Activated naive CD4-positive, alpha-beta T cell treated with Interleukin-2 at 50 U/mL for 16 hours (primary cell): ENCODE measurements around the gene SDSL.
A peak's percentile ranks its signal among the peaks of the same experiment; 100 is the strongest.

Experiments
- DNase-seq: peaks from one replicate; pipeline ENCODE4 v3.0.0-alpha.2; 2020

The SDSL gene

GRCh38 chr12:113470871-113471618, 48.9 kb downstream of the SDSL start:
- DNase-seq: no peak

GRCh38 chr12:113471619-113472171, 49.5 kb downstream of the SDSL start, which contains the start of gene LHX5:
Gene LHX5, minus strand, starts transcription at chr12:113471871. Its CDS starts 373 bp downstream, at chr12:113471498.
- DNase-seq: no peak

GRCh38 chr12:113472191-113473121, 50.3 kb downstream of the SDSL start:
- no peak for DNase-seq

DNA sequence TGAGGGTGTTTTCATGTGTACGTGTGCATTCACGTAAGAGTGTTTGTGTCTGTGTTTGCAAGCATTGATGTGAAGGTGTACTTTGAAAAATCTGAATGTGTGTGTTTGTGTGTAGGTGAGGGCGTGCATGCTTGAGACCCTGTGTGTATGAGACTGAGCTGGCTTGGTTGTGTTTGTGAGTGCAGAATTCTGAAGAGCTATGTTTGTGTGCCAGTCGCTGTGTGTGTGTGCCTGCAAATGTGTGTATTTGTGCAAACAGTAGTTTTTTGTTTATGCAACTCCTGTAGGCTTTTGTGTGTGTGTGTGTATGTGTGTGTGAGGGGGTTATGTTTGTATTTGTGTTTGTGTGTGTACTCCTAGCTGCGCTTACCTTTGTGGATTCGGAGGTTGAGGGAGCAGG, 51.2 kb downstream of the SDSL start:
- DNase-seq: no peak

- DNase-seq: no peak
Observed at GRCh38 chr12:113473942-113474341, 51.8 kb downstream of the SDSL start.

DNA sequence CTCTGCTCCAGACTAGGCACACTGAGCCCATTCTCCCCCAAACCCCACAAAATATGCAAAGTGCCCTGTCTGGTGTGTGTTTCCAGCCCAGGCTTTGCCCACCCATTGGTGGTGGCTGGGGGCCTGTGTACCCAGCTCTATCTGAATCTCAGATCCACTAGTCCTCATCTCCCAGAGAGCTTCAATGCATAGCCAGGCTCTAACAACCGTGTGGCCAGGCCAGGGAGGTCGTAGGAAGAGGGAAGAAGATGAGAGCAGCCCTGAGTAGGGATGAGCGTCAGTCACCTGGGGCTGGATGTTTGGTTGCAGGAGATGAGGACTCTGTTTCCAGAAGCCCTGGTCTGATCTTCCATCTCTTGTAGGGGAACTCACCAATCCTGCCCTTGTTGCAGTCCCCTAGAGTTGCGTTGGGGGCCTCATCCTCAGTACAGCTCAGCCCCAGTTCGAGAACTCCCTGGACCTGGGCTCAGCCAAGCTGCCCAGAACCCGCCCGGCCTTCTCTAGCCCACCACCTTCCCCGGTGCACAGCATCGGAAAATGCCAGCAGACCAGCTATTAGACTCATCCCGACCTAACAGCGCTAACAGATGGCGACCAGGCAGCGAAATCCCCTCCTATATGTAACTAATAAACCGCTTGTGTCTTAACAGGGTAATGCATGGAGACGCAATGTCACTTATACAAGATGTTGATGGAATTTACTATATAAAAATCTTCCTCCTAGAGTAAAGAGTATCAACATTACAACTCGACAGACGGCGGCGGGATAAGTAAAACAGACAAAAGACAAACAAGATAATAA, 52.7 kb downstream of the SDSL start:
- no peak for DNase-seq

- DNase-seq: no peak
Observed at GRCh38 chr12:113475451-113476175, 53.4 kb downstream of the SDSL start.

DNA sequence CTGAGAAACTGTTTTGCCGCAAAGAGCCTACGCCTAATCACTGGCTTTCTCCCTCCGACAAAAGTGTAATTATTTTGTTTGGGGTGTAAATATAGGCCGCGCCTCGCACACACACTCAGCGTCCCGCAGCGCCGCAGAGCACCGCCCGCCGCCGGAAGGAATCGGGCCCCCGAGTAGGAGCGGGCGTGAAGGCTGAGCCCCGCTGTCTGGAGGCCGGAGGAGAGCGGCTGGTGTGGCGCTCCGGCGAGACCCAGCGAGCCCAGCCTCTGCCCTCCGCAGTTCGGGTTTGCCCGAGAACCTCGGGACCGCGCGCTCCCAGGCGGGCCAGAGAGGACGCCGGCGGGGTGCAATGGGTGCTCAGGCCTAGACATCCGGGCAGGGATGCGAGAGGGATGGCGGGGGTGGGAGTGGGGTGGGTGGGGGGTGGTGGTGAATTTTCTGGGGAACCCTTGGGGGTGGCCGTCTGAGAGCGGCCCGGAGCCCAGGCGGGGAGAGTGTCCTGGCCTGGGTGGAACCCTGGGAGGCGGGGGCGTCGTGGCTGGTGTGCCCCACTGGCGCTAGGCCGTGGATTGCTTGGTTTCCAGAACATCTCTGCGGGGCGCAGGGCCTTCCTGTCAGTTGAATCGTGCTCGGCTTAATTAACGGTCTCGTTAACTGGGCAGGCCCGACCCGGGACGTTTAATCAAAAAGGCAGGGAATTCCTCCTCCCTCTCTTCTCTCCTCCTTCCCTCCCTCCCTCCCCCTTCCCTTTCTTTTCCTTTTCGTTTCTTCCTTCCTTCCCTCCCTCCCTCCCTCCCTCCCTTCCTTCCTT, 54.2 kb downstream of the SDSL start:
- DNase-seq: no peak

GRCh38 chr12:113477171-113477841, 55.1 kb downstream of the SDSL start:
- no peak for DNase-seq

DNA sequence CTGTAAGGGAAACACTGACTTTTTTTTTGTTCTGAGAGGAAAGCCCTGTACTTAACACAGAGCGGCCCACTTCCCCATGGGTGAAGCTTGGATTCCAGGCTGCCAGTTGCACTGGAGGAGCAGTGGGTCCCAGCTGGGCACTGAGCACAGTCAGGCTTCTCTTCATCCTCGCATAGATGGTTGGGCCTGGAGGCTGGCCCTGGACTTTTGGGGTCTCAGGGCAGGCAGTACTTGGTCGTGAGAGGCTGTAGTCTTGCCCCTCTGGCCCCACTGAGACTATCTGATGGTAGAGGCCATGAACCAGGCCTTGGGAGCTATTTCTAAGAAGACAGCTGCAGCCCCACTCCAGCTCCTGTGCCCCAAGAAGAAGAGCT, 55.6 kb downstream of the SDSL start:
- DNase-seq: no peak

DNA sequence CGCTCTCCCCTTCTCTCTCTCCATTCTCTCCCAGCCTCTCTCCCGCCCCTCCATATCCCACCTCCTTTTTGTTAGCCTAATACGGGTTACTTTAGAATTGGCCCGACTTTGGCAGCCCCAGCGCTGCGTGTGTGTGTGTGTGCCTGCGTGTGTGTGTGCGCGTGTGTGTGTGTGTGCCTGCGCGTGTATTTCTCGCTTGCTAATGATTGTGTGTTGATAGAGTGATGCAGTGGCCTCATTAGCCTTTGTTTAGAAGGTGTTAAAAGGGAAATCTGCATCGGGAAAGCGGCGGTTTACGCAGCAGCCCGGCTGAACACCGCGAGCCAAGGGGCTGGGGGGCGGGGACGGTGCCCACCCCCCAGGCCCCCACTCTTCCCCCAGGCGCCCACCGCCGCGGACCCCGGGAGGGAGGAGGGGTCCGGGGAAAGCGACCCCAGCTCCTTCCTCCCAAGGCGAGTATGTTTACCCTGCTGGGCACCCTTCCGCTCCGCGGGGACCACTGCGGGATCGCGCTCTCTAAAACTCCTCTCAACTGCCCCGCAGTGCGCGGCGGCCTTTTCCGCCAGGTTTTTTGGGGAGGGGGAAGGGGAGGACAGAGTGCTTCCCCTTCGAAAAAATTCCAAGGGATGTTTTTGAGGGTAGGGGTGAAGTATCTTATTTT, 56.3 kb downstream of the SDSL start:
- DNase-seq: no peak

DNA sequence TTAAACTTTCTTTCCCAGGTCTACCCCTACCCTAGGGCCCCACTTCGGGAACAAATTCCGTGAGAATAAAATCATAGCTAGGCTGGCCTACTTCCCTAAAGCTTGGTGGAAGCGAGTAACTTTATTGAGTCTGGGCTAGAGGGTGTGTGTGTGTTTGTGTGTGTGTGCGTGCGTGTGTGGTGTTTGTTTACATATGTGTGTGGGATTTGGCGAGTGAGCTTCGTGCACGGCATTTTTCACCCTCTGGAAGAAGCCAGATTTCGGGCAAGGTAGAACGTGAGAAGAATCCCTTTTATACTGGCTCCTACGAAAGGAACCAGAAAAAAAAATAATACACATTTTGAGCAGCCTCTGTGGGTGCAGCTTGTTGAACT, 57.0 kb downstream of the SDSL start:
- DNase-seq: no peak

DNA sequence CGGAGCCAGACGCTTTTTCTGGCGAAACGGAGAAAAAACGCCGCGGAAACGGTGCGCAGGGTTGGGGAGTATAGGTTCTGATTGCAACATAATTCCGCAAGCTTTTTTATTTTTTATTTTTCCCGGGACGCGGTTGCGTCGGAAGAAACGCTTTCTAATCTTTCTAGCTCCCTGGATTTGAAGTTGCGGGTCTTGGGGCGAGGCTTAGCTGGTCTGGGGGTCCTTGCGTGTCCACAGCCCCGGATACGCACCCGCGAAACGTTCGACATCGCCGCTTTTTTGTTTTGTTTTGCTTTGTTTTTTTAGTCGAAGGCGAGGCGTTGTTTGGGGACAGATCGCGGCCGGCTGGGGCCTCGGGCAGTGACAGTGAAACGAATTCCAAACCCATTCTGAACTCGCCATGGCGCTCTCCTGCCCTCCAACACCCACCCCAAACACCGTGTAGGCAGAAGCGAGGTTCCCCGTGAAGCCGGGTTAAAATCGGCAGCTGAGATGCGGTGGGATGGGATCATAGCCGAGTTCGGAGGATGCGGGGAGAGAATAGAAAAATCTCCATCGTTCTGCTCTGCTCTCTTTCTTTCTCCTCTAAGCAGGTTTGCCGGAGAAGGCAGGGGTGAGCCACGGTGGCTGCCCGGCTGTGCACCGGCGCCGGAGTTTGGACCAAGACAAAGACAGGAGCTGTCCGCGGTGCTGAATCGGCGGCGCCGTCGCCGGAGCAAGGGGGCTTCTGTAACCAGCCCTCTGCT, 57.6 kb downstream of the SDSL start:
- DNase-seq: peak; percentile 25

- DNase-seq: no peak
Observed at GRCh38 chr12:113480336-113480971, 58.3 kb downstream of the SDSL start.

DNA sequence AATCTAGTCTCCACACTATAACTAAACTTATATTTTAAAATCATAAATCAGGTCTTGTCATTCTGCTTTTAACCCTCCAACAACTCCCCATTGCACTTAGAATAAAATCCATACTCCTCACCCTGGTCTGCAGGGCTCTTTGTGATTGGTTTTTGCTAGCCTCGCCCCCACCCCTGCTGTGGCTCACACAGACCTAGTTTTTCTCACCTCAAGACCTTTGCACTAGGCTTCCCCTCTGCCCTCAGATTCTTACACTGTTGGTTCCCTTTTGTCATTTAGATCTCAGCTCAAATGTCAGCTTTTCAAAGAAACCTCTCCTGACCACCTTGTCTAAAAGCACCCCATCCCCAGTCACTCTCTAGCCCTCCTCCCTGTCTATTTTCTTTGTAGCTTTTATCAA, 60.2 kb downstream of the SDSL start:
- no peak for DNase-seq

- no peak for DNase-seq
Observed at GRCh38 chr12:113485330-113485729, 63.1 kb downstream of the SDSL start.

- DNase-seq: no peak
Observed at GRCh38 chr12:113486722-113487121, 64.5 kb downstream of the SDSL start.
